Loucy (cell line): ENCODE results near the gene EXOC3L4.
"Not testable (repeated sequence)": the region's sequence is repeated elsewhere in the genome, so short reads cannot be mapped to it uniquely, and the experiment has no call there.

Source experiments
- H2AFZ ChIP-seq: fragments of 200-600 bp; sonication (generic); 2 replicates; pipeline ENCODE4 v1.6.0; 2016; ENCODE audit warnings: antibody characterized with exemption, mild to moderate bottlenecking, low read length, moderate library complexity
- H3F3A ChIP-seq: fragments of 200-600 bp; 2 replicates; pipeline ENCODE4 v1.6.0; 2016; ENCODE audit warnings: antibody characterized with exemption, low read depth, mild to moderate bottlenecking
- H3K27me3 ChIP-seq: fragments of 200-600 bp; sonication (generic); 2 replicates; pipeline ENCODE4 v1.6.1; 2014; ENCODE audit warnings: low read length, mild to moderate bottlenecking; ENCODE audit not compliant: insufficient read depth, poor library complexity, severe bottlenecking
- H3K36me3 ChIP-seq: fragments of 200-600 bp; sonication (generic); 2 replicates; pipeline ENCODE4 v1.6.1; 2016; ENCODE audit warnings: low read length; ENCODE audit not compliant: insufficient read depth
- H3K4me1 ChIP-seq: fragments of 200-600 bp; sonication (generic); 2 replicates; pipeline ENCODE4 v1.5.1; 2014; ENCODE audit warnings: low read length, mild to moderate bottlenecking; ENCODE audit not compliant: insufficient read depth, poor library complexity, severe bottlenecking
- H3K4me2 ChIP-seq: fragments of 200-600 bp; sonication (generic); 2 replicates; pipeline ENCODE4 v1.6.0; 2014; ENCODE audit warnings: antibody characterized with exemption, low read length, low read depth, mild to moderate bottlenecking; ENCODE audit not compliant: poor library complexity, severe bottlenecking
- H3K4me3 ChIP-seq: fragments of 200-600 bp; sonication (generic); 2 replicates; pipeline ENCODE4 v1.5.1; 2014; ENCODE audit warnings: low read length, mild to moderate bottlenecking, mixed read lengths; ENCODE audit not compliant: poor library complexity, severe bottlenecking
- H3K79me2 ChIP-seq: fragments of 200-600 bp; sonication (generic); 2 replicates; pipeline ENCODE4 v1.6.1; 2014; ENCODE audit warnings: low read length; ENCODE audit not compliant: insufficient read depth
- H3K9ac ChIP-seq: fragments of 200-600 bp; sonication (generic); 2 replicates; pipeline ENCODE4 v1.6.0; 2014; ENCODE audit warnings: mild to moderate bottlenecking, low read depth, low read length, moderate library complexity; ENCODE audit not compliant: poor library complexity, severe bottlenecking
- H3K9me2 ChIP-seq: fragments of 200-600 bp; sonication (generic); replicated peaks from 2 replicates; pipeline ENCODE4 v1.6.1; 2016; ENCODE audit warnings: low read depth, low read length, mixed read lengths
- H3K9me3 ChIP-seq: fragments of 200-600 bp; sonication (generic); 2 replicates; pipeline ENCODE4 v1.6.1; 2014; ENCODE audit warnings: mild to moderate bottlenecking, antibody characterized with exemption, low read length, low read depth; ENCODE audit not compliant: insufficient read depth
- H4K20me1 ChIP-seq: fragments of 200-600 bp; sonication (generic); 2 replicates; pipeline ENCODE4 v1.6.0; 2014; ENCODE audit warnings: antibody characterized with exemption, low read length, mild to moderate bottlenecking; ENCODE audit not compliant: insufficient read depth, poor library complexity, severe bottlenecking
- EZH2phosphoT487 ChIP-seq: fragments of 200-600 bp; IDR thresholded peaks from 2 replicates; pipeline ENCODE4 v1.6.1; 2018; ENCODE audit warnings: antibody characterized with exemption, mild to moderate bottlenecking, moderate library complexity, borderline replicate concordance
- TF ChIP-seq, protein P1 (sequence below): fragments of 200-600 bp; sonication (generic); conservative IDR thresholded peaks from 2 replicates; pipeline ENCODE4 v1.5.1; 2014; ENCODE audit warnings: mild to moderate bottlenecking, antibody characterized with exemption, low read length

The EXOC3L4 gene

GRCh38 chr14:103112400-103113243 is 18.1 kb downstream of the EXOC3L4 start:
- Histone ChIP-seq H3K4me3 (no peak overlapping the region), H3K9me3 (no peaks in the 10 kb centered on the region), H3K9ac (no peak overlapping the region), H3K36me3 (no peaks in the 10 kb centered on the region), H3K9me2 (no peaks in the 10 kb centered on the region), H4K20me1 (no peaks in the 10 kb centered on the region), H3K27me3 (no peaks in the 10 kb centered on the region), H3K4me1 (peaks cover 7% of the 10 kb centered on the region), H3K79me2 (no peaks in the 10 kb centered on the region), H3F3A (no peaks in the 10 kb centered on the region), H3K4me2 (no peak overlapping the region), H2AFZ (no peak overlapping the region)
- TF ChIP-seq, protein P1, sequence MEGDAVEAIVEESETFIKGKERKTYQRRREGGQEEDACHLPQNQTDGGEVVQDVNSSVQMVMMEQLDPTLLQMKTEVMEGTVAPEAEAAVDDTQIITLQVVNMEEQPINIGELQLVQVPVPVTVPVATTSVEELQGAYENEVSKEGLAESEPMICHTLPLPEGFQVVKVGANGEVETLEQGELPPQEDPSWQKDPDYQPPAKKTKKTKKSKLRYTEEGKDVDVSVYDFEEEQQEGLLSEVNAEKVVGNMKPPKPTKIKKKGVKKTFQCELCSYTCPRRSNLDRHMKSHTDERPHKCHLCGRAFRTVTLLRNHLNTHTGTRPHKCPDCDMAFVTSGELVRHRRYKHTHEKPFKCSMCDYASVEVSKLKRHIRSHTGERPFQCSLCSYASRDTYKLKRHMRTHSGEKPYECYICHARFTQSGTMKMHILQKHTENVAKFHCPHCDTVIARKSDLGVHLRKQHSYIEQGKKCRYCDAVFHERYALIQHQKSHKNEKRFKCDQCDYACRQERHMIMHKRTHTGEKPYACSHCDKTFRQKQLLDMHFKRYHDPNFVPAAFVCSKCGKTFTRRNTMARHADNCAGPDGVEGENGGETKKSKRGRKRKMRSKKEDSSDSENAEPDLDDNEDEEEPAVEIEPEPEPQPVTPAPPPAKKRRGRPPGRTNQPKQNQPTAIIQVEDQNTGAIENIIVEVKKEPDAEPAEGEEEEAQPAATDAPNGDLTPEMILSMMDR: no peak
- TF ChIP-seq EZH2phosphoT487: no peak

- Histone ChIP-seq H3K9me2 (no peaks in the 10 kb centered on the region), H3K4me3 (no peak overlapping the region), H2AFZ (no peak overlapping the region), H3F3A (no peaks in the 10 kb centered on the region), H3K9ac (no peak overlapping the region), H3K79me2 (no peaks in the 10 kb centered on the region), H3K36me3 (no peaks in the 10 kb centered on the region), H3K9me3 (no peaks in the 10 kb centered on the region), H3K4me2 (no peak overlapping the region), H4K20me1 (no peaks in the 10 kb centered on the region), H3K27me3 (no peaks in the 10 kb centered on the region), H3K4me1 (peaks cover 7% of the 10 kb centered on the region)
- TF ChIP-seq EZH2phosphoT487: no peak
- TF ChIP-seq, protein P1: no peak
These were observed 18.8 kb downstream of the EXOC3L4 start for GRCh38 chr14:103113303-103113702.

- no peak for TF ChIP-seq EZH2phosphoT487
- TF ChIP-seq, protein P1: no peak
- no peaks in the 10 kb centered on the region for H3K27me3 ChIP-seq
- H3F3A ChIP-seq: no peaks in the 10 kb centered on the region
- H3K36me3 ChIP-seq: no peaks in the 10 kb centered on the region
- no peaks in the 10 kb centered on the region for H3K9me3 ChIP-seq
- H3K4me2 ChIP-seq: no peak overlapping the region
- no peaks in the 10 kb centered on the region for H4K20me1 ChIP-seq
- H2AFZ ChIP-seq: no peak overlapping the region
- no peak overlapping the region for H3K4me3 ChIP-seq
- H3K9me2 ChIP-seq: no peaks in the 10 kb centered on the region
- no peak overlapping the region for H3K9ac ChIP-seq
- H3K79me2 ChIP-seq: no peaks in the 10 kb centered on the region
- H3K4me1 ChIP-seq: peaks cover 7% of the 10 kb centered on the region
These were observed 19.2 kb downstream of the EXOC3L4 start for GRCh38 chr14:103113774-103114173.

GRCh38 chr14:103115086-103115679 is 20.7 kb downstream of the EXOC3L4 start:
- H3K9me3 ChIP-seq, H3K4me2 ChIP-seq, H2AFZ ChIP-seq, H3K36me3 ChIP-seq, H4K20me1 ChIP-seq, H3K4me1 ChIP-seq, H3K9ac ChIP-seq, H3K9me2 ChIP-seq, H3F3A ChIP-seq, H3K27me3 ChIP-seq, H3K79me2 ChIP-seq, H3K4me3 ChIP-seq: not testable (repeated sequence)
